NCI-H2227 treated with DMSO at 0.1 percent for 48 hours (cell line): ENCODE data around the gene SSBP2.

Experiments
- DNase-seq: peaks from one replicate; lab custom pipeline; 2025; lab: John Stamatoyannopoulos, UW

SSBP2 gene

GRCh38 chr5:81767097-81767496, 16.2 kb upstream of the SSBP2 start:
- DNase-seq = no peak

- no peak for DNase-seq
Measured at GRCh38 chr5:81766611-81767010, 15.7 kb upstream of the SSBP2 start.

GRCh38 chr5:81763294-81763928, 12.5 kb upstream of the SSBP2 start:
- no peak for DNase-seq

GRCh38 chr5:81762853-81763252, 12.0 kb upstream of the SSBP2 start:
- DNase-seq = no peak

GRCh38 chr5:81762401-81762800, 11.5 kb upstream of the SSBP2 start:
- DNase-seq = no peak

- DNase-seq = no peak
Measured at GRCh38 chr5:81761970-81762369, 11.1 kb upstream of the SSBP2 start.

GRCh38 chr5:81761270-81761669, 10.4 kb upstream of the SSBP2 start:
- DNase-seq = no peak

GRCh38 chr5:81760521-81760920, 9.6 kb upstream of the SSBP2 start:
- no peak for DNase-seq

GRCh38 chr5:81759632-81760005, 8.7 kb upstream of the SSBP2 start:
- DNase-seq = no peak

GRCh38 chr5:81757404-81757803, 6.5 kb upstream of the SSBP2 start:
- no peak for DNase-seq

GRCh38 chr5:81756016-81756415, 5.1 kb upstream of the SSBP2 start:
- no peak for DNase-seq

- DNase-seq = no peak
Measured at GRCh38 chr5:81755320-81755719, 4.4 kb upstream of the SSBP2 start.

GRCh38 chr5:81754621-81755020, 3.7 kb upstream of the SSBP2 start:
- DNase-seq = no peak

- DNase-seq = no peak
Measured at GRCh38 chr5:81753429-81753828, 2.5 kb upstream of the SSBP2 start.

- no peak for DNase-seq
Measured at GRCh38 chr5:81752644-81752963, 1.7 kb upstream of the SSBP2 start.

- peak; percentile 4 for DNase-seq
Measured at GRCh38 chr5:81751836-81752643, 1.1 kb upstream of the SSBP2 start.

- no peak for DNase-seq
Measured at GRCh38 chr5:81750308-81751008, 439 bp downstream of the SSBP2 start.

- DNase-seq = peak; percentile 15
Measured at GRCh38 chr5:81749561-81750307, 1.2 kb downstream of the SSBP2 start.

GRCh38 chr5:81749192-81749560, 1.7 kb downstream of the SSBP2 start:
- no peak for DNase-seq

- DNase-seq = no peak
Measured at GRCh38 chr5:81748556-81748955, 2.3 kb downstream of the SSBP2 start.

- no peak for DNase-seq
Measured at GRCh38 chr5:81747030-81747429, 3.9 kb downstream of the SSBP2 start.

- no peak for DNase-seq
Measured at GRCh38 chr5:81740758-81741157, 10.1 kb downstream of the SSBP2 start.

GRCh38 chr5:81739291-81739690, 11.6 kb downstream of the SSBP2 start:
- DNase-seq = no peak
